MM.1S (cell line): ENCODE data around the gene HHIP.

Experiments used
- DNase-seq: peaks from one replicate; pipeline ENCODE4 v3.0.0-alpha.2; 2015
- H2AFZ ChIP-seq: fragments of 300-600 bp; sonication (generic); 2 replicates; pipeline ENCODE4 v1.6.0; 2016; ENCODE audit warnings: antibody characterized with exemption, low read length
- H3F3A ChIP-seq: fragments of 300-600 bp; sonication (generic); 2 replicates; pipeline ENCODE4 v1.6.1; 2016; ENCODE audit warnings: mild to moderate bottlenecking, antibody characterized with exemption, low read length, moderate library complexity, mixed read lengths; ENCODE audit not compliant: insufficient read depth
- H3K27ac ChIP-seq: fragments of 300-600 bp; sonication (generic); 2 replicates; pipeline ENCODE4 v1.5.1; 2016; ENCODE audit warnings: mild to moderate bottlenecking, low read length
- H3K27me3 ChIP-seq: fragments of 300-600 bp; sonication (generic); replicated peaks from 2 replicates; pipeline ENCODE4 v1.6.0; 2016; ENCODE audit warnings: low read length; ENCODE audit not compliant: insufficient read depth
- H3K36me3 ChIP-seq: fragments of 300-600 bp; sonication (generic); replicated peaks from 2 replicates; pipeline ENCODE4 v1.6.1; 2016; ENCODE audit warnings: mild to moderate bottlenecking, low read length, mixed read lengths; ENCODE audit not compliant: insufficient read depth
- H3K4me1 ChIP-seq: fragments of 300-600 bp; sonication (generic); 2 replicates; pipeline ENCODE4 v1.6.1; 2016; ENCODE audit warnings: low read length, mixed read lengths
- H3K4me2 ChIP-seq: fragments of 300-600 bp; sonication (generic); 2 replicates; pipeline ENCODE4 v1.6.0; 2016; ENCODE audit warnings: low read depth, low read length
- H3K4me3 ChIP-seq: fragments of 300-600 bp; sonication (generic); 2 replicates; pipeline ENCODE4 v1.5.1; 2016; ENCODE audit warnings: low read length, mixed read lengths
- H3K79me2 ChIP-seq: fragments of 300-600 bp; sonication (generic); 2 replicates; pipeline ENCODE4 v1.6.1; 2016; ENCODE audit warnings: mixed run types, low read length, mixed read lengths
- H3K9ac ChIP-seq: fragments of 300-600 bp; sonication (generic); 2 replicates; pipeline ENCODE4 v1.6.1; 2016; ENCODE audit warnings: low read length, mixed read lengths
- H3K9me2 ChIP-seq: fragments of 300-600 bp; sonication (generic); replicated peaks from 2 replicates; pipeline ENCODE4 v1.6.1; 2016; ENCODE audit warnings: mild to moderate bottlenecking, low read length, mixed read lengths; ENCODE audit not compliant: insufficient read depth
- H3K9me3 ChIP-seq: fragments of 300-600 bp; sonication (generic); replicated peaks from 2 replicates; pipeline ENCODE4 v1.6.1; 2016; ENCODE audit warnings: mild to moderate bottlenecking, low read length, mixed read lengths; ENCODE audit not compliant: insufficient read depth
- H4K20me1 ChIP-seq: fragments of 300-600 bp; sonication (generic); 2 replicates; pipeline ENCODE4 v1.6.1; 2016; ENCODE audit warnings: mild to moderate bottlenecking, low read length, moderate library complexity, mixed read lengths; ENCODE audit not compliant: insufficient read depth
- EZH2 ChIP-seq: fragments of 300-600 bp; sonication (generic); optimal IDR thresholded peaks from 2 replicates; pipeline ENCODE3; 2017; ENCODE audit warnings: low read depth, mild to moderate bottlenecking, antibody characterized with exemption, low read length, mixed read lengths
- EZH2phosphoT487 ChIP-seq: fragments of 300-600 bp; sonication (generic); IDR thresholded peaks from 2 replicates; pipeline ENCODE4 v1.6.1; 2018; ENCODE audit warnings: antibody characterized with exemption, low read length
- TF ChIP-seq, protein P1 (sequence below): fragments of 300-600 bp; sonication (generic); IDR thresholded peaks from 2 replicates; pipeline ENCODE4 v1.5.1; 2016; ENCODE audit warnings: antibody characterized with exemption, low read length, mixed read lengths

The HHIP gene

GRCh38 chr4:144681806-144682205, 35.9 kb downstream of the HHIP start:
- H3K9ac ChIP-seq = no peak overlapping the region
- H3K27me3 ChIP-seq = no peaks in the 10 kb centered on the region
- TF ChIP-seq, protein P1, sequence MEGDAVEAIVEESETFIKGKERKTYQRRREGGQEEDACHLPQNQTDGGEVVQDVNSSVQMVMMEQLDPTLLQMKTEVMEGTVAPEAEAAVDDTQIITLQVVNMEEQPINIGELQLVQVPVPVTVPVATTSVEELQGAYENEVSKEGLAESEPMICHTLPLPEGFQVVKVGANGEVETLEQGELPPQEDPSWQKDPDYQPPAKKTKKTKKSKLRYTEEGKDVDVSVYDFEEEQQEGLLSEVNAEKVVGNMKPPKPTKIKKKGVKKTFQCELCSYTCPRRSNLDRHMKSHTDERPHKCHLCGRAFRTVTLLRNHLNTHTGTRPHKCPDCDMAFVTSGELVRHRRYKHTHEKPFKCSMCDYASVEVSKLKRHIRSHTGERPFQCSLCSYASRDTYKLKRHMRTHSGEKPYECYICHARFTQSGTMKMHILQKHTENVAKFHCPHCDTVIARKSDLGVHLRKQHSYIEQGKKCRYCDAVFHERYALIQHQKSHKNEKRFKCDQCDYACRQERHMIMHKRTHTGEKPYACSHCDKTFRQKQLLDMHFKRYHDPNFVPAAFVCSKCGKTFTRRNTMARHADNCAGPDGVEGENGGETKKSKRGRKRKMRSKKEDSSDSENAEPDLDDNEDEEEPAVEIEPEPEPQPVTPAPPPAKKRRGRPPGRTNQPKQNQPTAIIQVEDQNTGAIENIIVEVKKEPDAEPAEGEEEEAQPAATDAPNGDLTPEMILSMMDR = no peak
- TF ChIP-seq EZH2phosphoT487 = no peak
- TF ChIP-seq EZH2 = no peak

GRCh38 chr4:144683516-144683915, 37.6 kb downstream of the HHIP start:
- Histone ChIP-seq H3K4me3 (no peak overlapping the region), H3K9me3 (no peaks in the 10 kb centered on the region), H3K79me2 (no peaks in the 10 kb centered on the region), H3K27me3 (no peaks in the 10 kb centered on the region), H3K4me1 (no peaks in the 10 kb centered on the region), H3K27ac (no peak overlapping the region), H3F3A (no peaks in the 10 kb centered on the region), H4K20me1 (no peaks in the 10 kb centered on the region), H3K9me2 (no peaks in the 10 kb centered on the region), H3K9ac (no peak overlapping the region), H3K4me2 (no peak overlapping the region), H3K36me3 (no peaks in the 10 kb centered on the region), H2AFZ (no peak overlapping the region)
- DNase-seq = no peak
- TF ChIP-seq, protein P1 = no peak
- no peak for TF ChIP-seq EZH2phosphoT487
- TF ChIP-seq EZH2 = no peak

More at GRCh38 chr4:144681806-144682205, 35.9 kb downstream of the HHIP start:
- no peaks in the 10 kb centered on the region for H3K4me1 ChIP-seq
- DNase-seq = no peak
- H3K9me3 ChIP-seq = no peaks in the 10 kb centered on the region
- H2AFZ ChIP-seq = no peak overlapping the region
- no peak overlapping the region for H3K4me2 ChIP-seq
- H4K20me1 ChIP-seq = no peaks in the 10 kb centered on the region
- H3K79me2 ChIP-seq = no peaks in the 10 kb centered on the region
- no peak overlapping the region for H3K27ac ChIP-seq
- no peaks in the 10 kb centered on the region for H3K36me3 ChIP-seq
- H3K4me3 ChIP-seq = no peak overlapping the region
- no peaks in the 10 kb centered on the region for H3F3A ChIP-seq
- H3K9me2 ChIP-seq = no peaks in the 10 kb centered on the region

- Histone ChIP-seq H3K9me2 (no peaks in the 10 kb centered on the region), H3K9me3 (no peaks in the 10 kb centered on the region)
These were observed 40.0 kb downstream of the HHIP start for GRCh38 chr4:144685911-144686310.

More at GRCh38 chr4:144685911-144686310, 40.0 kb downstream of the HHIP start:
- no peaks in the 10 kb centered on the region for H3K79me2 ChIP-seq
- no peaks in the 10 kb centered on the region for H3F3A ChIP-seq
- no peak overlapping the region for H3K4me3 ChIP-seq
- TF ChIP-seq EZH2phosphoT487 (no peak), EZH2 (no peak)
- TF ChIP-seq, protein P1 = no peak
- H4K20me1 ChIP-seq = no peaks in the 10 kb centered on the region
- H2AFZ ChIP-seq = no peak overlapping the region
- H3K4me1 ChIP-seq = no peaks in the 10 kb centered on the region
- no peak overlapping the region for H3K27ac ChIP-seq
- no peaks in the 10 kb centered on the region for H3K36me3 ChIP-seq
- no peak for DNase-seq
- H3K4me2 ChIP-seq = no peak overlapping the region
- H3K9ac ChIP-seq = no peak overlapping the region
- no peaks in the 10 kb centered on the region for H3K27me3 ChIP-seq
